BE2C (cell line): ENCODE data around the gene ALAS1.

Source experiments
- DNase-seq: peaks from one replicate; pipeline ENCODE4 v3.0.0-alpha.2; 2020
- H3K27me3 ChIP-seq: fragments of 250-450 bp; sonication (Bioruptor Pico); 2 replicates; pipeline ENCODE4 v1.5.1; 2020; ENCODE audit warnings: mild to moderate bottlenecking
- H3K36me3 ChIP-seq: fragments of 250-450 bp; sonication (Bioruptor Pico); 2 replicates; pipeline ENCODE4 v1.5.1; 2020; ENCODE audit warnings: mild to moderate bottlenecking
- H3K4me1 ChIP-seq: fragments of 250-450 bp; sonication (Bioruptor Pico); 2 replicates; pipeline ENCODE4 v1.5.1; 2020
- H3K4me3 ChIP-seq: 2 replicates; pipeline ENCODE4 v1.5.1; 2011; ENCODE audit warnings: low read depth, low read length
- H3K9me3 ChIP-seq: fragments of 250-450 bp; sonication (Bioruptor Pico); 2 replicates; pipeline ENCODE4 v1.5.1; 2020
- CTCF ChIP-seq: IDR thresholded peaks from 2 replicates; pipeline ENCODE4 v1.5.1; 2012; ENCODE audit warnings: mild to moderate bottlenecking, low read depth, low read length

ALAS1 gene

DNA sequence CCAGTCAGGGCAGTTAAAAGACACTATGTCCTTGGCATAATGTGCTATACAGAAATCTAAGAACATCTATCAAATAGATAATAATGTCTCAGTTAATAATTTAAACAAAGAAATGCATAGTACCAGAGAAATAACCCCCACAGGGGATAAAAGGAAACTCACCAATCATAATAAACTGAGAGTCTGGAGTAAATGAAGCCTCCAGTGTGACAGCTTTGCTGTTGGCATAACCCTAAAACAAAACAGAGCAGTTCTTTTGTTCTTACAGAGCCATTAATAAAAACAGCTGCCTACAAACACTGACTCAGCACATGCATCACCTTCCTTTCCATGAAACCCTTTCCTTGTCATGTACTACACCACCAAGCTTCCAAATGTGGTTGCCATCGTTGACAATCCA lies 61.1 kb downstream of the ALAS1 start:
- no peaks in the 10 kb centered on the region for H3K9me3 ChIP-seq
- no peak for DNase-seq
- no peaks in the 10 kb centered on the region for H3K4me1 ChIP-seq
- no peaks in the 10 kb centered on the region for H3K27me3 ChIP-seq
- no peak overlapping the region for H3K4me3 ChIP-seq
- H3K36me3 ChIP-seq, result peaks cover 76% of the 10 kb centered on the region
- TF ChIP-seq CTCF, result no peak

- no peaks in the 10 kb centered on the region for H3K27me3 ChIP-seq
- H3K36me3 ChIP-seq, result peaks cover 74% of the 10 kb centered on the region
- H3K4me3 ChIP-seq, result no peak overlapping the region
- no peak for DNase-seq
- H3K9me3 ChIP-seq, result no peaks in the 10 kb centered on the region
- no peak for TF ChIP-seq CTCF
- H3K4me1 ChIP-seq, result no peaks in the 10 kb centered on the region
These were observed 61.5 kb downstream of the ALAS1 start for GRCh38 chr3:52259448-52259847.

DNA sequence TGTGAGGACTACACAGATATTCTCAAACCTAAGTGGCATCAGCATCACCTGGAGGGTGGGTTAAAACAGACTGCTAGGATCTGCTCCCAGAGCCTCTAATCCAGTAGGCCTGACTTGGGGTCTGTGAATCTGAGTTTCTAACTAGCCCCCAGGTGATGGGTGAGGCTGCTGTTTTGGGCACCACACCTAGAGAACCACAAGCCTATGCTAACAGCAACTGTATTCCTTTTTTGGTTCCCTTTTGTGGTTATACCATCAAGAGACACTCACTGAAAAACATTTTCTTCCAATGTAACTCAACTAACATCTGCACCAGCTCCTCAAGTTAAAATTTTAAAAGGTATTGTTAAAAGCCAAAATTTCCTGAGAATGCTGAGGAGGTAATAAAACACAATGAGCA lies 64.5 kb downstream of the ALAS1 start:
- H3K4me1 ChIP-seq, result no peaks in the 10 kb centered on the region
- TF ChIP-seq CTCF, result no peak
- H3K36me3 ChIP-seq, result peaks cover 80% of the 10 kb centered on the region
- H3K27me3 ChIP-seq, result no peaks in the 10 kb centered on the region
- H3K9me3 ChIP-seq, result no peaks in the 10 kb centered on the region
- no peak overlapping the region for H3K4me3 ChIP-seq
- DNase-seq, result no peak
